ENCODE data around the gene WDFY4.

Gene WDFY4

DNA sequence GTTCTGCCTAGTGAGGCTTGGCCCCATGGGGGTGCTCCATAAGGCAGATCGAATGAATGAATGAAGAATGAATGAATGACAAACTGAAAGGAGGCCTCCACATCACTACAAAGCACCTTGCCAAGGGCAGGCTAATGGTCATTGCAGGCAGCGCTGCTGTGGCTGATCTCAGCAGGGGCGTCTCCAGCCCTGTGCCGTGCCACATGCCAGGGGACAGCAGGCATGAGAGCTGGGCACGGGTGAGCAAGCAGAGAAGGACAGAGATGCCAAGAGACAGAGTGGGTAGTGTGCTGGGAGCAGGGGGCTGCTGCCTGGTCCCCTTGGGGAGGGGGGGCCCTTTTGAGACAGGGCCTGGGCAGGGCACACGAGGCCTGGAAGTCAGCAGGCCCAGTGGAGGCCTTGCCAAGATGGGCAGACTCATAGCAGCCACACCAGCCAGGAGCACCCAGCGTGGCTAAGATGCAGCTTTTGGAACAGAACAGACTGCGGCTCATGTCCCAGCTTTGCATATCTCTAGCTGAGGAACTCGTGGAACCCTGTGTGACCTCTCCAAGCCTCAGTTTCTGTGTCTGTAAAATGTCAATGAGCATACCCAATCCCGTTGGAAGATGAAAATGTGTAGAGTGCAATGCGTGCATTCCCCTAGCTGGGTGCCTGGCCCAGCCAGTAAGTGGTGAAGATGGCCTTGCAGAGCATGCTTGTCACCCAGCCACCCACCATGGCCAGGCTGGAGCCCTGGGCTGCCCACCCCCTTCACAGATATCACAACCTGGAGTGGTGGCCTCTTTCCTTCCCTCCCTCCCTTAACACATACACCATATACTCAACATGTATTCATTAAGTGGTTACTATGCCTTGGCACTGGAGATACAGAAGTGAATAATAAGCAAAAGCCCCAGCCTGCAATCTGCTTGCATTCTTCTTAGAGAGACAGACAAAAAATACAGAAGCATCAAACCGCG lies 316.0 kb downstream of the WDFY4 start:
- no peak for DNase-seq

DNA sequence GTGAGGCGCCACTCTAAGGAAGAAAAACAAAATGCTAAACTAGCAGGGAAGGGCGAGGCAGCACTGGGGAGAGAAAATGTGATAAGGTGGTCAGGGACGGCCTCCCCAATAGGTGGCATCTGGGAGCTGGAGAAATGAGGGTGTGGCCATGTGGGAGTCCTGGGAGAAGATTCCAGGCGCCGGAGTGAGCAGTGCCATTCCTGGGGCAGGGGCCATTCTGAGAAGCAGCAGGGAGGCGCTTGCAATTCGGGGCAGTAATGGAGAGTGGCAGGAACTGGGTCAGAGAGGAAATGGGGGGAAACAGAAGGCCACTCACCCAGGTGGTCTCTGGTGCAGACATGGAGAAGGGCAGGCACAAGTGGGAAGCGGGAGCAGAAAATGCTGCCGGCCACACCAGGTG lies 316.7 kb downstream of the WDFY4 start:
- no peak for DNase-seq

DNA sequence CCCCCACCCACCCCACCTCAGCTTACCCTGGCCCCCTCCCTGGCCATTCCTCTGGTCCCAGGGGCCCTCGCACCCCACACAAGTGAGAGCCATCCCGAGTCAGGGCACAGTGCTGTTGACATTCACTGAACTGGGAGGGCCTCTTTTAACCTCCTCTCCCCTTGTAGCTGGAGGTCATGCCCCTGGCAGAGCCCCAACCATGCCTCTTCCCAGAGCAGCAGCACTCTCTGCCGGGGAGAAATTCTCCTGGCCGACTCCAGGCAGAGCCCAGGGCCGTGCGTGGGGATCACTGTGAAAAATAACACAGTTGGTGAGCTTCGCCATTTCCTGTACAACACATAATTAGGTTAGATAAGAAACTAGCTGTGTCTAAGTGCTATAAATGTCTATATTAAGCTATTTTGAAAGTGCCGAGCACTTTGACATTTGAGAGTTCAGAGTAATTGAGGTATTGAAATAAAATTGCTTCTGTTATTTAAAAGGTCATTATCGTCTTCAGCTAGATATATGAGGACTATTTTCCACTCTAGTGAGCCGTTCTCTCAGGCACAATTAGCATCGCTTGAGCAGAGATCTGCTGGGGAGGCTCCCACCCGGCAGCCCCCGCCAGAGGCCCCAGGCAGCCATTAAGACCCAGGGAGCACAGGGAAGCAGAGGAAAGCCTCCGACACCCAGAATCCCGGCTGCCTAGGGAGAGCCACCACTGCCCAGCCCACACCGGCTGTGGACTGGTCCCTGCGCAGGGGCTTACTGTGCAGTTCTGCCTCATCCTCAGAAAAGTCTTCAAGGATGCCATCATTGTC lies 317.4 kb downstream of the WDFY4 start:
- DNase-seq: no peak

DNA sequence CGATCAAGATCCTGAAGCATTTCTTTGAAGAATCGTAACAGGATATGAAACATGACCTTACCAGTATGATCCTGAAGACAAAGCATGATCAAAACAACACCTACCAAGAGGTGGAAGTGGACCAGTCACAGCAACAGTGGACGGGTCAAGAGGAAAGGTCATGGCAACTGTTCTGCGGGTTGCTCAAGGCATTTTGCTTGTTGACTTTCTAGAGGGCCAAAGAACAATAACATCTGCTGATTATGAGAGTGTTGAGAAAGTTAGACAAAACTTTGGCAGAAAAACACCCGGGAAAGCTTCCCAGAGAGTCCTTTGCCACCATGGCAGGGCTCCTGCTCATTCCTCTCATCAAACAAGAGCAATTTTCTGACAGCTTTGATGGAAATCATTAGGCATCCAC lies 320.6 kb downstream of the WDFY4 start:
- no peak for DNase-seq

DNA sequence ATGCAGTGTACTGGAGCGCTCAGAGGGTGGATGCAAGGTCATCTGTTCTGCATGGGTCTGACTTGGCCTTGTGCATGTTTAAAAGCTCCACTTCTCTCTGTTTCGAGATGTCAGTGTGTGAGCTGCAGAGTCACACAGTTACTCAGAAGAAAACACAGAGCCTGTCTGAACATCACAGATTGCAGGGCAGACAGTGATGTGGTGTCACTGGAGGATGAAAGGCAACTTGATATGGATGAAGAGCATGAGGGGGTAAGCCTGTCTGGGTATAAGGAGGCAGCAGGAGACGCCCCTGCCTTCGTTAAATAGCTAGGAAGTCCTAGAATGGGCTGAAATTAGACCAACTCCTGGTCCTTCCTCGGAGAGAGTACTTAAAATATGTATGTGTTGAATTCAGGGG lies 322.5 kb downstream of the WDFY4 start:
- DNase-seq: no peak

DNA sequence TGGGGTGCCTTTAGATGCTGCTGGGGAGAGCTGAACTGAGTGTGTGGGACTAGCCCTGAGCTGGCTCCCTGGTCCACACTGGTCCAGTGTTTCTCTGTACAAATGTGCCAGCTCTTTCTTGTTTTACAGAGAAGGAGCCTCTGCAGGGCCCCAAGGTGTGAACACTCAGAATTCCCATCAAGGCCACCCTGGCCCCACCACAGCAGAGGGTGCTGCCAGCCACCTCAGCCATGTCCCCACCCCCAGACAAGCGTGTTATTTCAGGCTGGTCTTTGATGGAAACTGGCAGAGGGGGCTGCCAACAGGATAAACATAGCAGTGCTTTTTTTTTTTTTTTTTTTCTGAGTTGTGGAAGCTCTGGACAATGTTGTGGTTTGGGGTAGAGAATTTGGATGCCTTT lies 323.4 kb downstream of the WDFY4 start:
- DNase-seq: no peak

DNA sequence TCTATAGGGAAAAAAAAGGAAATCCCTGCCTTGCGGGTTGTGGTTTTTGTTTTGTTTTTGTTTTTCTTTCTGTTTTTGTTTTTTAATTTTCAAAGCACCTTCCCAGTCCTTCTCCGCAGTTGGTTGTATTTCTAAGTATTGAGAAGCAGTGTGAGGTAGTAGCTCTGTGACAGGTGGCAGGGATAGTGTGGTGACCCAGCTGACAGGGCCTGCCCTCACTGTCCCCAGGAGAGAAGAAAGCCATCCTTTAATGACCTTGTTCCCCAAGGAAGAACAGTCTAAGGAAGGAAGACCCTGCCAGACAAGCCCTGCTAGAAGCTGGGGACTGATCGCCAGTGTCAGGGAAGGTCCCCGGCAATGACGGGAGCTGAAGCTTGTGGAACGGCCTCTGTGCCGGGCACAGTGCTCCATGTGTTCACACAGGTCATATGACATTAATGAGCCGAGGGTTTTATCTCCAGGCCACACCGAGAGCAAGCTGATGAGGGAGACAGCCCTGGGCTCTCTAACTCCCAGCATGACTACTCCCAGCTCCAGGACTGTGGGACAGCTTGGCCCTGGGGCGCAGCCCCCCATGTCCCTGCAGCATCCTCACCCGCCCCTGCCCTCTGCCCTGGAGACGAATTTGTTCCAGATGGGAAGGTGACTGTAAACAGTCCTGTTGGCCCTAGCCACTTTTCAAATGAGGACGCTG lies 324.0 kb downstream of the WDFY4 start:
- no peak for DNase-seq

DNA sequence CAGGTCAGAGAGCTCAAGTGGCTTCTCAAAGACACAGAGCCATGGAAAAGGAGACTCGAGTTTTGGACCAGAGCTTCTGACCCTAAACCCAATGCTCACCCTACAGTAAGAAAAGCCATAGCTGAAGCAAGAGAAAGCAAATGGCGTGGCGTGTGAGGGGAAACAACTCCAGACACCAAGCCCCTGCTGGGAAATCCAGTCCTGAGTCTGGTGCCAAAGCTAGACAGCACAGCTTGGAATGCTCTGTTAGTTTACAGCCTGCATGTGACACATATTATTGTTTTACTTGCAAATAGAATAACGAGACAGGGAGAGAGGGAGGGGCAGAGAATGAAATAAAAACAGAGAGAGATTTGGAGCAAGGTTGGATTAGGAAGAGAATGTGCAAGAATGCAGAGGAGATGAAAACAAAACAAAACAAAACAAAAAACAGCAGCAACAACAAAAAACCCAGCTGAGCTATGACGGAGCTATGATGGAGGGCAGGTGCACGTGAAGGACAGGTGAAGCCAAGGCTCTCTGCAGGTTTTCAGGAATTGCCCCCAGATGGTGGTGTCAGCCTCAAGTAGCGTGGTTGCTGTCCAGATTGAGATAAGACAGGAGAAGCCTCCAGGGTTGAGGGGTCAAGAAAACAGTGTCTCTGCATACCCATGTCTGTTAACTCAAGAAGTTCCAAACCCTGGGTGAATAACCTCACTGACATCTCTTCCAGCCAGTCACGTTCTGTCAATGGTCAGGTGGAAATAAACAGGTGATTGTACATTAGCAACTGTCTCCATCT lies 324.7 kb downstream of the WDFY4 start:
- no peak for DNase-seq

DNA sequence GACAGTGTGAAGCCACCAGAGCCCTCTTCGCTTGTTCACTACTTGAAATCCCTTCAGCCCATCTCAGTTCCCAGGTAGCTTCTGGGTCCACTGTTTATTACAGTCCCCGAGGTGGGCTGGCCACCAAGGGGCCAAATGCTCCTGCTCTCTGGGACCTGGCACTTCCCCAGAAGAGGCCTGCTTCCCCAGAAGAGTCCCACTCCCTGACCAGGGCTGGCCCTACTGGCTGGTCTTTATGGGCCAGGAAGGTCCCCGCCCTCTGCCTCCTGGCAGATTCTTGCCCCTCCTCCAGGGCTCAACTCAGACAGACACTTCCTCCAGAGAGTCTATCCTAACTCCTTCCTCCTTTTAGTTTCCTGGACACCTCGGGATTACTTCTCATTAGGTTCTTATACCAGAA lies 325.6 kb downstream of the WDFY4 start:
- DNase-seq: no peak

DNA sequence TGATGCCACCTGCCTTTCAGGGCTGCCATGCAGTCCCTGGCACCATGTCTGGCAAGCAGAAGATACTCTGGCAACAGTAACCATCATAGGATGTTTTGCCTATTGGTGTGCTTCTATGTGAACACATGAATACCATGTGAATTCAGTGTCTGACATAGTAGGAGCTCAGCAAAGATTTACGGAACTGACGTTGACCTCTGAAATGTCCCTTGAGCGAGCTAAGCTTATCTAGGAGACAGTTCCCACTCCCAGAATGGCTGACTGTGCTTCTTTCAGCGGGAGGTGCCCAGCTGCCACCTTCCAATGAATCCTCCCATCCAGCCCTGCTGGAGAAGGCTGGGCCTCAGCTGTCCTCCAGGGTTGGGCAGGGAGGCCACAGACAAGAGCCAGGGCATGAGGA lies 326.2 kb downstream of the WDFY4 start:
- no peak for DNase-seq

DNA sequence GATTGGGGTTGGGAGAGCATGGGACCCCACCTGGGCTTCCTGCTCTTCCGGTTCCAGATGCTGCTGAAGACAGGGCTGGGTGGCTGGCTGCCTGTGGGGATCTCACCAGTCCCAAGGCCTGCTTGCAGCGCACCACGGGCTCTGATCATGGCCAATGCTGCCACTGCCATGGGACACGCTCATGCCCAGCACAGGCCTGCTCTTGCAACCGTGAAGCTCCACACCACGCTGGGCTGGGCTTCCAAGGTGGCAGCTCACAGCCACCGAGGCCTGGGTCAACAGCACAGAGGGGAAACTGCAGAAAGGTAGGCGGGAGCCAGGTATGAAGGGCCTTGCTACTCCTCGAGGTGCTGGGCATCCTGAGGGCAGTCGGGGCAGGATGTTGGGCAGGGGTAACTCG lies 327.1 kb downstream of the WDFY4 start:
- no peak for DNase-seq

DNA sequence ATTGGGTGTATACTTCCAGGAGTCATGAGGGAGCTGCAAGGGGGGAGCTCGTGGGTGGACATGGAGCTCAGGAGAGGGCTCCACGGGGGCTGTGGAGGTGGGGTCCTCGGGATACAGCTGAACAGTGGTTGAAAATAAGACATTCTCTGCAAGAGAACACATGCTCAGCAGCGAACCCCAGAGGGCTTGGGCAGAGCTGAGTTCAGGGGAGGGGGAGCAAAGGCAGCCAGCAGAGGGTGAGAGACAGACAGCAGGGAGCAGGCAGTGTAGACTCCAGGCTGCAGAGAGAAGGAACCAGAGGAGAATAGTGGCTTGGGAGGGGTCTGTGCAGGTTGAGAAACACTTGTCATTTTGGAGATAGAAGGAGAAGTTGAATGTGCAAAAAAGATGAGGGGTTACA lies 327.9 kb downstream of the WDFY4 start:
- DNase-seq: no peak

DNA sequence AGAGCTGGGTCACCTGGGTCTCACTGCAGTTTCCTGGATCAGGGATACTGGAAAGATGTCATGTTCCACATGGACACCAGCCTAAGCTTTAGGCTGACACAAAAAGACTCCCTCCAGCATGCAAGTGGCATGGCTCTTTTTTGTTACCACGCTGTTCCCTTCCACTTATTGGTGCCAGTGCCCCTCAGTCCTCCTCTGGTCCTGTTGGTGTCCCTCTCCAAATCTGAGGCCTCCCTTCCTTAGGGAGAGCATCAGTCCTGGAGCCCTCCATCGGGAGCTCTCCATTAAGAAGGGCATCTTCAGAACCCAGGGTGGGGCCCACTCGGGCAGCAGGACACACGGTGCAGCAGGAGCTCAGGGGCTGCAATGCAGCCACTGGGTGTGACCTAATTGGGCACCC lies 331.0 kb downstream of the WDFY4 start:
- DNase-seq: no peak

DNA sequence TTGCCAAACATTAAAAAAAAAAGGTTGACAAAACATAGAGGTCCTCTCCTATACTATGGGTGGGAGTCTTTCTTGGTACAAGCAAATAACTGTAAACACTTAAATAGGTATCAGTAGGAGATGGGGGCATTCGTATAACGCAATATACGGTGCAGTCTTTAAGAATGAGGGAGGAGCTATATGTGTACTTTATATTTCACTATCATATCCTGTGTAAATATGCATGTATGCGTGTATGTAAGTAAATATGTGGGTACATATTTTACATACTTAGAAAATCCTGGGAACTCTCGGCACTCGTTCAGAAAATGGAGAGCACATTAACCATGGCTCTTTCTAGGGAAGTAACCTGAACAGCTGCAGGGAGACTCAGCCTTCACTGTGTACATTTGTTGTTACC lies 337.0 kb downstream of the WDFY4 start:
- DNase-seq: no peak

DNA sequence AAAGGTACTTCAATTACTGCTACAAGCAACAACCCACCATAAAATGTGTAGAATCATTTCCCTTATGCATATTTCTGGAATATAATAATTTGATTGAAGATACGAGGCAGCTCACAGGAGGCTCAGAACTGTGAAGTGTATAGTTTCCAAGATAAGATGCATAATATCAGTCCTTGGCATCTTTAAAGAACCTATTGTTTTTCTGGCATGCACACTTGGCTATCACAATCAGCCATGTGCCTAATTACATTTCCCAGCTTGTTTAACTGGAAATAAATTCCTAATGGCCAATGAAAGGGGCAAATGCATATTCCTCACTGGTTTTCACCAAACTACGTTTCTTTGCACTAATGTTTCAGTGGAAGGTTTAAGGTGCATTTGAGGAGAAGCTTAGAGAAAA lies 338.4 kb downstream of the WDFY4 start:
- no peak for DNase-seq

DNA sequence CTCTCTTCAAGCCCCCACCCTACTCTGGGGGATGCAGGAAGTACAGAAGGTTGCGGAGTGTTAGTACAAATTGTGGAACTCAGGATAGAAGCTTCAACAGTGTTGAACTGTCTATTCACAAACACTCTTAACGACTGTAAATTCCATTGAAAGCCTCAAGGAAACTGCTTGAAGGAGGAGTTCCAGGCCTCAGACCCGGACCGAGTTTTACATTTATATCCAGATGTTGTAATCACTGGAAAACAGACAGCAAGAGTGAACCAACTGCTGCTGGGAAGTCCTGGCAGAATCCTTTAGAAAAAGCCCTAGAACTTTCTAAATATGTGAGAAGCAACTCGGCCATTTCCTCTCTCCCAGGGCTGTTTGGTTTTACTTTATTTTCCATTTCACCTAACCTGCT lies 339.1 kb downstream of the WDFY4 start:
- no peak for DNase-seq

DNA sequence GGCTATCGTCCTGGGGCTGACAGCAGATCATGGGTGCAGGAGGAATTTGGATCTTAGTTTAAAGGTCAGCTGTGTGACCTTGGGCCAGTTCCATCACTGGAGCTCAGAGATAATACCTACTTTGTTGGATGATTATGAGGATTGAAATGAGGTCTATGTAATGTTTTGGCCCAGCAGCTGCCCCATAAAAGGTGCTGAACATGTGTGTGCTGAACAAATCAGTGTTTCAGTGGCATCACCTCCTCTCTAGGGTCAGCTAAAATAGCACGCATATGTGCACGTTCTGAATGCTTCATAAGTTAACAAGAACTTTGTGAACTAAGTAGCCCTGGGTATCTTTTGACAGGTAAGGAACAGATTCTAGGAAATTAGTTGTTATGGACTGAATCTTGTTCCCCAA lies 339.8 kb downstream of the WDFY4 start:
- no peak for DNase-seq

DNA sequence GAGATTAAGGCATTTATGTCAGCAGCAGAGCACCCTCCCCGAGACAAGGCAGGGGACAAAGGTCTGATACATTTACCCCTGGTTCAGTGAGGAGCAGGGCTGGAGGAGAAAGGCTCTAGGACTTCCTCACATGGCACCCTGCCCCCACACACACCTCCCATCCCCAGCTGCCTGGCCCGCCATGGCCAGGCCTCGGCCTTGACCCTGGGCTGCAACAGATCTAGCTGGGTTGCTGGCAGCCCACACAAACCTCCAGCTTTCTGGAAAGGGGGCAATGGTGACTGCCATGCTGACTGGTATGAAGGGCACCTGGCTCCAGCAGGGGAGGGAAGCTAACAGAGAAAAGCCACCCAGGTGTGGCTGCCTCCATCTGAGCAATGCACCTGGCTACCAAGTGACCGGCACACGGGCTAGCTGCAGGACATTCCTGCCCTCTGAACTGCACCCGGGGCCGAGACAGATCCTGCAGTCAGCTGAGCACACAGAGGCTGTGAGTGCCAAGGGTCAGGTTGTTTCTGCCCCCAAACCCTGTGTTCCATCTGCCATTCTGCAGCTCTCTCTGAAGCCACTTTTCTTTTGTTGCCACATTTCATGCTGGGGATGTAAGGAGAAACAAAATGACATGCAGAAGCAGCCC lies 340.8 kb downstream of the WDFY4 start:
- no peak for DNase-seq

DNA sequence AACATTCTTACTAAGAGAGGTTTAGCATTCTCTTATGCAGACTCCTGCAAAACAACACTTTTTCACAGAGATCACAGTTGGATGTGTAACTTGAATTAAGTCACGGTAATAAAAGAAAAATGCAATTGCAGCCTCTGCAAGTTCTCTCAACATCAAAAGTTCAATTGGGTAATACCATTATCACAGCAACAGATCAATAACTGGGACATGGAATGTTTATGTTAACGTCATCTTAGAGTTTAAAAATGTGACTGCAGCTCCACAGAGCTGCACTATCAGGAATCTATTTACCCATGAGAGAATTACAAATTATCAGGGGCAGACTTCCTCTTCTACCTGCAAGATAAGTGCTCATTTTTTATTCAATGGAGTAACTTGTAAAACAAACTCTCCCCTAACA lies 344.0 kb downstream of the WDFY4 start:
- DNase-seq: no peak

DNA sequence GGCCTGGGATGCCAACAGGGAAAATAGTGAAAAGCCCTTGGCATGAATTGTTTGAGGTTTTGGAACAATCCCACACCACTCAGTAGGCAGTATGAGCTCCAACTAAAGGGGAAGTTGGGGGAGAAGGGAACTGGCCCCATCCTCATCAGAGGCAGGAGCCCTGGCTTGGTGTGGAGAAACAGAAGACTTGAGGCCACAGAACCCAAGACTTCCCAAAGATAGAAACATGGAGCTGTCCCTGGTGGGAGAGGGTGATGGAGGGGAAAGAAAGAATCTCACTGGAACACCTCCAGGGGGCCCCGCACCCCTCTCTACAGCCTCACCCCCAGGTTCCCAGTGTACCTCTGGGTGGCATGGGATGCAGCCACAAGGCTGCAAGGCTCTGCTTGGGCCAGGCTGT lies 345.0 kb downstream of the WDFY4 start:
- no peak for DNase-seq

Measured in NCI-H226 (cell line).